ENCODE measurements around the gene COL9A3. TPM values are rescaled to one million over a fixed set of nuclear protein-coding genes. Genes with fewer than 3 reads are reported as not detected.

COL9A3 gene
- total and polyA plus RNA-seq, 11 donors = 0.67 to 6.0 (median 2.0) TPM

DNA sequence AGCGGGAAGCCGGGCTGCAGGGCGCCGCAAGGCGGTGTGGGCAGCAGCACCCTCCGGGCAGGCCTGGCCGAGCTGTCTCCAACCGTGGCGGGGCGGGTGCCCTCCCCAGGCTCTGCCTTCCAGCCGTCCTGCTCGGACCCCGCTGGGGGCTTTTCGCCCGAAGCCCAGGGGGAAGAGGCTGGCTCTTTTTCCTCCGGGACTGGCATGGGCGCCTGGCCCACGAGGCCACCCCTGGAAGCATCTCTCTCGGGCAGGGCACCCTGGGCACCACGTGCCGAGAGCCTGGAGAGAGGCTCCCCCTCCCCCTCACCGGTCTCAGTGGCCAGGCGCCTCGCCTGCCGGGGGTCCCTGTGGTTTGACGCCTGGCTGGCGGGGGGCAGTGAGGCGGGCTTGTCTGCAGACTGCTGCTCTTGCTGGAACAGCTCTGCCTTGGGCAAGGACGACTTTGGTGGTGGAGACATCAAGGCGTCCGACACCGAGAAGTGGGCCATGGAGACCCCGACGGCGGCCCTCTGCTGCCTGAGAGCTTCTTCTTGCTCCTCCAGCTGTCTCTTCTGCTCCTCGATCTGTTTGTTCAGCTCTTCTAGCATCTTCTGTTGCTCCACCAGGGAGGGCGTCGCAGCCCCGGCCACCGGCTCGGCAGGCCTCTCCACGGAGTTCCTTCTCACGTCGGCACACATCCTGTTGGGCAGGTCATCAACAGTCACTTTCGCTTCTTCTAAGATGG, 64.2 kb downstream of the COL9A3 start:
- no peak for DNase-seq
- 91 to 94% (median 93%) methylated on average over 25 to 45 of the region's 45 CpGs for WGBS, 4 donors

DNA sequence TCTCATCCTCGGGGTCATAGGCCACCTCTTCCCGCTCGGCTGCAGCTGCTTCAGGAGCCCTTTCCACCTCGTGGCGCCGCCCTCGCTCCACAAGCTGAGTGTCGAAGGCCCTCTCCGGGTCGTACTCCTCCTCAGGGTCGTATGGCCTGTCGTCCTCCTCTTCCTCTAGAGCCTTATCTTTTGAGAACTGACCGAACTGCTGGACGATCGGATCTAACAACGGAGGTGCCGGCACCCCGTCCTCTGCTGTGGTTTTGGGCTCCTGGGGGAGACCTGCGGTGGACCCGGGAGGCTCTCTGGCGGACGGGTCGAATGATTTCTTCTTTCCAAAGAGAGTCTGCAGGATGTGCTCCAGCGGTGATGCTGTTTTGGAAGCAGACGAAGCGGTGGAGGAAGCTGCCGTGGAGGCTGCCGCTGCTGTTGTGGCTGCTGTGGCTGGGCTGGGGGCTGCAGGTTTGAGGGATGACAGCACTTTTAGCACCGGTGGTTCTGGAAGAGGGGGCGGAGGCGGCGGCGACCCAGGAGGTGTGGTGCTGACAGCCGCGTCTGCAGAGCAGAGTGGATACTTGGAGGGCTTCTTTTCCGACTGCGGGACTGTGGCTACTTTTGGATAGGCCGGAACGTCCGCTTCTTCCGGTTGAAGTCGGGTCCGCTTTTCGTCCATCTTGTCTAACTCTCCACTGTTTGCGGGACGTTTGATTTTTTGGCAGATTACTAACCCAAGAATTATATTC, 65.0 kb downstream of the COL9A3 start:
- TF ChIP-seq POLR2A (IDR thresholded peaks at IDR 0.05) = no peak
- TF ChIP-seq, protein P1, sequence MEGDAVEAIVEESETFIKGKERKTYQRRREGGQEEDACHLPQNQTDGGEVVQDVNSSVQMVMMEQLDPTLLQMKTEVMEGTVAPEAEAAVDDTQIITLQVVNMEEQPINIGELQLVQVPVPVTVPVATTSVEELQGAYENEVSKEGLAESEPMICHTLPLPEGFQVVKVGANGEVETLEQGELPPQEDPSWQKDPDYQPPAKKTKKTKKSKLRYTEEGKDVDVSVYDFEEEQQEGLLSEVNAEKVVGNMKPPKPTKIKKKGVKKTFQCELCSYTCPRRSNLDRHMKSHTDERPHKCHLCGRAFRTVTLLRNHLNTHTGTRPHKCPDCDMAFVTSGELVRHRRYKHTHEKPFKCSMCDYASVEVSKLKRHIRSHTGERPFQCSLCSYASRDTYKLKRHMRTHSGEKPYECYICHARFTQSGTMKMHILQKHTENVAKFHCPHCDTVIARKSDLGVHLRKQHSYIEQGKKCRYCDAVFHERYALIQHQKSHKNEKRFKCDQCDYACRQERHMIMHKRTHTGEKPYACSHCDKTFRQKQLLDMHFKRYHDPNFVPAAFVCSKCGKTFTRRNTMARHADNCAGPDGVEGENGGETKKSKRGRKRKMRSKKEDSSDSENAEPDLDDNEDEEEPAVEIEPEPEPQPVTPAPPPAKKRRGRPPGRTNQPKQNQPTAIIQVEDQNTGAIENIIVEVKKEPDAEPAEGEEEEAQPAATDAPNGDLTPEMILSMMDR (IDR thresholded peaks at IDR 0.05) = no peak
- H3K4me1 ChIP-seq = peaks cover 5 to 11% (median 8%) of the 10 kb centered on the region in 12 donors
- no peaks in the 10 kb centered on the region for H3K9me3 ChIP-seq
- H3K4me3 ChIP-seq = no peak overlapping the region
- H3K27ac ChIP-seq = no peak overlapping the region
- ATAC-seq = no peak
- no peaks in the 10 kb centered on the region for H3K27me3 ChIP-seq
- H3K36me3 ChIP-seq = peaks cover 0 to 42% (median 26%) of the 10 kb centered on the region in 9 donors
- no peak for DNase-seq
- WGBS, 4 donors = 91 to 93% (median 92%) methylated on average over 46 of the region's 46 CpGs
- intact Hi-C loops (cut with DNase I) = no loop called here

More for the DNA sequence above, 64.2 kb downstream of the COL9A3 start:
- Histone ChIP-seq H3K4me3 (no peak overlapping the region), H3K4me1 (peaks cover 8 to 18% (median 15%) of the 10 kb centered on the region in 12 donors), H3K9me3 (no peaks in the 10 kb centered on the region), H3K36me3 (peaks cover 0 to 35% (median 20%) of the 10 kb centered on the region in 9 donors), H3K27ac (no peak overlapping the region), H3K27me3 (no peaks in the 10 kb centered on the region)
- ATAC-seq = no peak
- intact Hi-C loops (cut with DNase I) = no loop called here
- no peak for TF ChIP-seq POLR2A (IDR thresholded peaks at IDR 0.05)
- TF ChIP-seq, protein P1 (IDR thresholded peaks at IDR 0.05) = no peak

DNA sequence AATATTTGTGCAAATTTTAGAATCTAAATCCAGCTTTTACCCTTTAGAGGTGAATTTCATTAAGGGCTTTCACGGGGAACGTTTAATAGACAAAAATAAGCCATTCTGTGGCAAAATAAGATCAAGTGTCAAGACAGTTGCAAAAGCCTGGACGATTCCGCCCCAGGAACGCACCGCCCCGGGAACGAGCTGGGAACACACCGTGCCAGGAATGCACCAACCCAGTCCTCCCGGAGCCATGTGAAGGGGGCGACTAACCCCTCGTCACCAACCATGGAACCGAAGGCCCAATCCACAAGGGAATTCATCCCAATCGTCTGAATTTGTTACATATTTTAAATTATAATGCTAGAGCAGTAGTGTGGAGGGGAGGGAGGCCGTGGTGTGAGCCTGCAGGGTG, 65.6 kb downstream of the COL9A3 start:
- no peaks in the 10 kb centered on the region for H3K9me3 ChIP-seq
- no peak overlapping the region for H3K27ac ChIP-seq
- H3K27me3 ChIP-seq = no peaks in the 10 kb centered on the region
- 90 to 93% (median 91%) methylated on average over 15 of the region's 15 CpGs for WGBS, 4 donors
- no peak for ATAC-seq
- H3K4me1 ChIP-seq = peaks cover under 1 to 11% (median 5%) of the 10 kb centered on the region in 12 donors
- H3K4me3 ChIP-seq = no peak overlapping the region
- no peak for DNase-seq
- intact Hi-C loops (cut with DNase I) = no loop called here
- TF ChIP-seq POLR2A (IDR thresholded peaks at IDR 0.05) = no peak
- peaks cover 0 to 48% (median 32%) of the 10 kb centered on the region in 9 donors for H3K36me3 ChIP-seq

DNA sequence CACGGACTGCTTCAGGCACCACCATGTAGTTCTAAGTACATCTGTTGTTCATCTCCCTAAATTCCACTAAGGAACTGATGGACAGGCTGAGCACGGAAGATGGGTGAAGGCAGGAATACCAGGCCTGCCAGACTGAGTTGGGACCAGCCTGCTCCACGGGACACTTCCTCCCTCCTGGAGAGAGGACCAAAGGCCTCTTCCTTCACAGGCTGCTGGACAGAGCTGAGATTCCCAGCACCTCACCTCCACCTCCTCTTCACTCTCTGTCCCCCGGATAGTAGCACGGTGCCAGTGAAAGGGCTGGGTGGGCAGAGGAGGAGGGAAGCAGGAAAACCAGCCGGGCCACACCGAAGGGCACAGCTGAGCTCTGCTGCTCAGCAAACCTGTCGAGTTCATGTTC, 67.7 kb downstream of the COL9A3 start:
- no peak for DNase-seq
- Histone ChIP-seq H3K36me3 (peaks cover 4 to 69% (median 53%) of the 10 kb centered on the region in 9 donors), H3K27me3 (no peaks in the 10 kb centered on the region), H3K9me3 (no peaks in the 10 kb centered on the region), H3K4me1 (peaks cover 0 to 11% (median 2%) of the 10 kb centered on the region in 12 donors), H3K4me3 (no peak overlapping the region), H3K27ac (no peak overlapping the region)
- intact Hi-C loops (cut with DNase I) = no loop called here
- 81 to 84% (median 83%) methylated on average over 8 of the region's 8 CpGs for WGBS, 4 donors
- no peak for ATAC-seq
- TF ChIP-seq, protein P1 (IDR thresholded peaks at IDR 0.05) = no peak
- TF ChIP-seq POLR2A (IDR thresholded peaks at IDR 0.05) = no peak
